LNCaP clone FGC (cell line): ENCODE results near the gene TRPM6.

Experiments
- DNase-seq: peaks from one replicate; pipeline ENCODE4 v3.0.0-alpha.2; 2011; ENCODE audit warnings: low read depth
- H3K4me3 ChIP-seq: 2 replicates; pipeline ENCODE4 v1.5.1; 2011; ENCODE audit warnings: mild to moderate bottlenecking, low read depth, low read length, control low read depth
- CTCF ChIP-seq: IDR thresholded peaks from 2 replicates; pipeline ENCODE4 v1.5.1; 2012; ENCODE audit warnings: mild to moderate bottlenecking; ENCODE audit not compliant: control insufficient read depth, insufficient read depth; ENCODE audit errors: extremely low read depth

The TRPM6 gene

GRCh38 chr9:74887041-74887980, at the start of gene TRPM6:
TSS of gene TRPM6 (minus strand) at chr9:74887921. CDS start at chr9:74887856, 65 bp downstream.
- DNase-seq = no peak
- no peak for TF ChIP-seq CTCF
- H3K4me3 ChIP-seq = peak within 1 kb of the TSS; percentile 44

GRCh38 chr9:74935008-74935407, 47.3 kb upstream of the TRPM6 start:
- H3K4me3 ChIP-seq = no peak overlapping the region
- TF ChIP-seq CTCF = no peak
- DNase-seq = no peak

GRCh38 chr9:74921737-74922136, 34.0 kb upstream of the TRPM6 start:
- DNase-seq = no peak
- TF ChIP-seq CTCF = no peak
- H3K4me3 ChIP-seq = no peak overlapping the region

GRCh38 chr9:74920944-74921626, 33.4 kb upstream of the TRPM6 start:
- no peak for DNase-seq
- no peak for TF ChIP-seq CTCF
- H3K4me3 ChIP-seq = no peak overlapping the region

GRCh38 chr9:74910036-74910435, 22.3 kb upstream of the TRPM6 start:
- TF ChIP-seq CTCF = no peak
- H3K4me3 ChIP-seq = no peak overlapping the region
- DNase-seq = no peak

GRCh38 chr9:74908665-74909064, 20.9 kb upstream of the TRPM6 start:
- no peak for DNase-seq
- no peak overlapping the region for H3K4me3 ChIP-seq
- TF ChIP-seq CTCF = no peak
